NCI-H748 (cell line): Measurements from ENCODE around the gene WWOX.
A peak's percentile ranks its signal among the peaks of the same experiment; 100 is the strongest.

Source experiments
- DNase-seq: peaks from one replicate; lab custom pipeline; 2025; ENCODE audit not compliant: unreplicated experiment; lab: John Stamatoyannopoulos, UW

Gene WWOX

GRCh38 chr16:78994135-78994745 is 894.8 kb downstream of the WWOX start:
- DNase-seq, result peak; percentile 81

- no peak for DNase-seq
Measured at GRCh38 chr16:78995441-78995840, 896.0 kb downstream of the WWOX start.

- DNase-seq, result peak; percentile 66
Measured at GRCh38 chr16:78996790-78997189, 897.3 kb downstream of the WWOX start.

DNA sequence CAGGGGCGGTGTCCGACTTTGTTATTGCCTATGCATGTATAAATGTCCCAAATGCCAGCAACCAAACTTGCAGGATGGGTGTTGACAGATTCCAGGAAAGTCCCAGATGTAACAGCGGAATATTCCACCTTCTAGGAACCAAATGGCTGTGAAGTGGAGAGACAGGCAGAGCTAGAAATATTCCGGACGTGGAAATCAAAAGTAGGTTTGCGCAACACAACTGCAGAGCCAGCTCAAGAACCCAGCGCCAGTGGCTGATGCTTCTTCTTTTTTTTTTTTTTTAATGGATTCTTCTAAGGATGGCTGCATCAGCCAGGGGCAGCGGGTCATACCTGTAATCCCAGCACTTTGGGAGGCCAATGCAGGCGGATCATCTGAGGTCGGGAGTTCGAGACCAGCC is 899.4 kb downstream of the WWOX start:
- DNase-seq, result no peak

- no peak for DNase-seq
Measured at GRCh38 chr16:79001156-79001967, 901.9 kb downstream of the WWOX start.

DNA sequence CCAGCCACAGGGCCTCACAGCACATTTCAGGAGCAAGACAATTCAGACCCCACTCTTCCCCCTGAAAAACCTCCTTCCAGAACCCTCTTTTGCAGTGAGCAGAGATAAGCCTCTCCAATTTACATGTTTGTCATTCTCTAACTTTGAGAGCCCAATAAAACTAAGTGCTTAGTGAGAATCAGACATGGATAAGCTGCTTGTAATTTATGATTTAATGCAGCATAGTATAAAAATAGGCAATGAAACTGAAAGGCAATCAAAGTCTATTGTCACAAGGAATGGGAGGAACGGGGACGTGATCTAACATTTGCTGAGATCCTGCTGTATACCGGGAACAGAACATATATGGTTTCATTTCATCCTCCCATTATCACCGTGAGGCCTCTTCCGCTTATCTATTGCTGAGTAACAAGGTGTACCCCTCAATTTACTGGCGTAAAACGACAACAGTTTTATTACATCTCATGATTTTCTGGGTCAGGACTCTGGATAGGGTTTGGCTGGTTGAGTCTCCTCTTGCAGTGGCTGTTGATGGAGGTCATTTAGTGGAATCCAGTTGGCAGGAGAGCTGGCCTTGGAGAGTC is 903.7 kb downstream of the WWOX start:
- no peak for DNase-seq

DNA sequence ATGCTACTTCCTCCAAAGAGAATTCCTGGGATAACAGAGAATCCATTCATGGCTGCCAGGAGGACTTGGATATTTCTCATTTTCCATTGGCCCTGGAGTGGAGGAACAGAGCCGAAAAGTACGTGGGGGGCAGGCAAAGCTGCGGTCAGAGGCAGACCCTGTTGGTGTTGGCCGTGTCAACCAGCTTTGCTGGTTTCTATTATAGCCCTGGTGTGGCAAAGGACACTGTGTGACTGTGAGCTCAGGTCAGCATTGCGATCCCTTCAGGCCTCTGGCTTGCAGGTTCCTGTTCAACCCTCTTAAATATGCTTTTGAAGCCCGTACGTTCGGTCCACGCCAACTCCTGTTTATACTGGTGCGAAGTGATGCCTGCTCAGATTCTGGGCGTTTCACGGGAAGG is 904.9 kb downstream of the WWOX start:
- no peak for DNase-seq

GRCh38 chr16:79005096-79005495 is 905.6 kb downstream of the WWOX start:
- no peak for DNase-seq

- DNase-seq, result no peak
Measured at GRCh38 chr16:79006206-79006605, 906.8 kb downstream of the WWOX start.

- no peak for DNase-seq
Measured at GRCh38 chr16:79006765-79007164, 907.3 kb downstream of the WWOX start.

GRCh38 chr16:79007614-79008013 is 908.2 kb downstream of the WWOX start:
- no peak for DNase-seq

GRCh38 chr16:79008036-79008868 is 908.8 kb downstream of the WWOX start:
- DNase-seq, result no peak

DNA sequence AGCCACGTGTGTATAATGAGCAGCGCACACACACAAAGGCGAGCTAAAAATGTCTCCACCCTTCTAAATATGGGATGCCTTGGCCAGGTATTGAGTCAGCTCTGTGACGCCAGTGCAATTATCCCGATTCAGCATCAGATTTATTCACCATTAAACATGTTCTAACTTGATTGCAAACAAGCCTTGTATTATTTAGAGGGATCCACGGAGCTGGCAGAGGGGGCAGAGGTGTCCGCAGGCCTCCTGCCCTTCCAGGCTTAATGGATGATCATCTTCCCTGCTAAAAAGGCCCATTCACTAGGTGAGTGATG is 909.4 kb downstream of the WWOX start:
- DNase-seq, result peak; percentile 98

DNA sequence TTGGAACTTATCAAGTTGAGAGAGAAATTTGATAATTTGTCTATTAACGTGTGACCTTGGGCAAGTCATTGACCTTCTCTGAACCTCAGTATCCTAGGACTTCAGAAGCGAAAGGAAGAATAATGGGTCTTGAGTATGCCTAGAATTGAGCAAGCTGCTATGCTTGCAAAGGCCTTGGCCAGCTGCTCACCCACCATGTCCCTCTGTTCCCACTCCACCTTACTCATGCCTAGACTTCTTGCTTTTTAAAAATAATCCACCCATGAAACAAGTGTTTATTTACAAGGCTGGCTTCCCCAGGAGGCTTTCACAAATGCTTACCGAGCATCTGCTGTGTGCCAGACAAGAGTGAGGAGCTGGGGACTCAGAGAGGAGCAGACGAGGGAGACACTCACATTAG is 910.4 kb downstream of the WWOX start:
- DNase-seq, result peak; percentile 38

GRCh38 chr16:79011282-79011681 is 911.8 kb downstream of the WWOX start:
- no peak for DNase-seq

DNA sequence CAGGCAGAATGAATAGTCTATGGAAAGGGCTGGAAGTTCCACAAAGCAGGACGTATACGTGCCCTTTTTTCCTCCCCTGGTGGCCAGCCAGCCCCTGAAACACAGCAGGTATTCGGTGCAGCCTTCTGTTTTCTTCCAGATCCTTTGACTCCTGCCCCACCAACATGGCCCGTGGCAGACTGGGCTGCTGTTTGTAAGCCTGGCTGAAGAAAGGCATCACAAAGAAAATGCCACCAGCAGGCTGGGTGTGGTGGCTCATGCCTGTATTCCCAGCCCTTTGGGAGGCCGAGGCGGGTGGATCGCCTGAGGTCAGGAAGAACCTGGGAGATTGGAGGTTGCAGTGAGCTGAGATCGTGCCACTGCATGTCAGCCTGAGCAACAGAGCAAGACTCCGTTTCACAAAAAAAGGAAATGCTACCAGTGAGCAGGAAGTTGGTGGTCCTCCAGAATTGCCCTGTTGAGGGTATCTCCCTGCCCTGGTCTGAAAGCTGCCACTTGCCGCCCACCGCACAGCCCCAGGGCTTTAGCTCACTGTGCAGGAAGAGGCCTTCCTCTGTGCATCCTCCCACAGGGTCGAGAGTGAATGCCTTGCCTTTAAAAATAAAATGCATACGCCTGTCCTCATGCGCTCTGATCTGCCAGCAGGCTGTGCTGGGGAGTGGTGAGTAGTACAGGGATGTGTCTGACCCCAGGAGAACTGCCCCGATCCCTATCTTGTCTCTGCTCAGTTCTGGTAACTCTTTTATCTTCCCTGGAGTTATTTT is 913.4 kb downstream of the WWOX start:
- DNase-seq, result no peak

GRCh38 chr16:79013930-79014660 is 914.6 kb downstream of the WWOX start:
- DNase-seq, result no peak

- DNase-seq, result no peak
Measured at GRCh38 chr16:79018650-79019429, 919.4 kb downstream of the WWOX start.

- DNase-seq, result no peak
Measured at GRCh38 chr16:79019431-79019830, 920.0 kb downstream of the WWOX start.
